CD4-positive, CD25-positive, alpha-beta regulatory T cell (primary cell): ENCODE measurements around the gene TACR1. TPM values are rescaled to one million over a fixed set of nuclear protein-coding genes. Genes with fewer than 3 reads are reported as not detected.

Source experiments
- ATAC-seq, 2 donors: fragments of 150-1000 bp; cut with Tn5 transposase; one replicate each; pipeline ENCODE4 v1.10.0; 2021; ENCODE audit warnings: low read depth in 2 of 2, moderate number of reproducible peaks in 2 of 2, moderate library complexity in 1 of 2
- DNase-seq, 3 donors: peaks; one replicate each; pipeline versions ENCODE4 v3.0.0 to v3.0.0-alpha.2; 2012 to 2022; ENCODE audit warnings: mixed read lengths in 1 of 3
- H3K27ac ChIP-seq: one replicate; pipeline ENCODE4 v1.7.0; 2013; ENCODE audit warnings: mild to moderate bottlenecking, low read length; ENCODE audit not compliant: insufficient read depth, poor library complexity, severe bottlenecking
- H3K27me3 ChIP-seq: one replicate; pipeline ENCODE4 v1.7.0; 2013; ENCODE audit warnings: low read length; ENCODE audit not compliant: control insufficient read depth, insufficient read depth
- H3K36me3 ChIP-seq: one replicate; pipeline ENCODE4 v1.7.0; 2013; ENCODE audit warnings: mild to moderate bottlenecking, low read length, moderate library complexity; ENCODE audit not compliant: control insufficient read depth, insufficient read depth
- H3K4me1 ChIP-seq: 2 replicates; pipeline ENCODE4 v1.7.0; 2013; ENCODE audit warnings: mild to moderate bottlenecking, low read length; ENCODE audit not compliant: insufficient read depth, control insufficient read depth, poor library complexity, severe bottlenecking
- H3K4me3 ChIP-seq: one replicate; pipeline ENCODE4 v1.7.0; 2013; ENCODE audit warnings: low read depth, mild to moderate bottlenecking, low read length, moderate library complexity
- H3K9me3 ChIP-seq, 2 experiments: 1 replicate in 1 of 2; 2 replicates in 1 of 2; pipeline ENCODE4 v1.7.0; 2013; ENCODE audit warnings: low read length in 2 of 2, mild to moderate bottlenecking in 1 of 2, moderate library complexity in 1 of 2; ENCODE audit not compliant: control insufficient read depth in 2 of 2
- H3K27ac Mint-ChIP-seq, 3 donors: one replicate each; pipeline ENCODE4 v1.8.0; 2020 to 2022; ENCODE audit warnings: mild to moderate bottlenecking in 3 of 3, mixed read lengths in 3 of 3, moderate library complexity in 2 of 3
- H3K27me3 Mint-ChIP-seq: one replicate; pipeline ENCODE4 v1.8.0; 2022; ENCODE audit warnings: mild to moderate bottlenecking, mixed read lengths
- H3K36me3 Mint-ChIP-seq: one replicate; pipeline ENCODE4 v1.8.0; 2020; ENCODE audit warnings: mixed read lengths
- H3K4me1 Mint-ChIP-seq, 4 donors: one replicate each; pipeline ENCODE4 v1.8.0; 2020 to 2022; ENCODE audit warnings: mixed read lengths in 4 of 4, mild to moderate bottlenecking in 1 of 4
- H3K4me3 Mint-ChIP-seq, 4 donors: one replicate each; pipeline ENCODE4 v1.8.0; 2020 to 2022; ENCODE audit warnings: mild to moderate bottlenecking in 4 of 4, mixed read lengths in 4 of 4, moderate library complexity in 3 of 4
- H3K9me3 Mint-ChIP-seq, 7 donors: one replicate each; pipeline ENCODE4 v1.8.0; 2020 to 2022; ENCODE audit warnings: mixed read lengths in 7 of 7, mild to moderate bottlenecking in 3 of 7, moderate library complexity in 2 of 7
- polyA plus RNA-seq, 4 donors: library from polyadenylated mRNA; unstranded; fragments of 300-500 nt; fragmentation: Illumina TruSeq; gene quantifications; one replicate each; pipeline ENCODE4 v1.2.3, GENCODE V29; 2021
- total RNA-seq: library from RNA; stranded (reverse); gene quantifications from one replicate; pipeline ENCODE4 v1.2.3, GENCODE V29; 2022

TACR1 gene
- total and polyA plus RNA-seq, 5 donors from 2014 or later = 0.09 TPM; not detected in 4

DNA sequence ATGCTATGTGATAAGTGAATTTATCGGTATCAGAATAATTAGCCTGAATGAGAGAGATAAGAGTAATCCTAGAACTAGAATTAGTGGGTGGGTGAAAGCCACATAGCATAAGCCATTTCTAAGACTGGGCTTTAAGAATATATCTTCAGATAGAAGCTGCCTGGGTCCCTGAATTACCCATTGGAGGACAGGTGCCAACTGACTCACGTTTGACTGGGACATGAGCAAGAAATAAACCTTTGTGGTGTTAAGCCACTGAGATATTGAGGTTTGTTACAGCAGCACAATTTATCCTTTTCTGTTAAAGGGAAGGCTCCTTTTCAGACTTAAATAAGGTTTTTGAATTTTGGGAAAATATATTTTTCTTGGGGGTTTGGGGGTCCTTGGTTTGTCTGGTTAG lies 145.0 kb downstream of the TACR1 start:
- Histone ChIP-seq H3K4me1 (no peaks in the 10 kb centered on the region), H3K27me3 (no peaks in the 10 kb centered on the region), H3K4me3 (no peak overlapping the region), H3K9me3 (no peaks in the 10 kb centered on the region), H3K27ac (no peak overlapping the region), H3K36me3 (no peaks in the 10 kb centered on the region)
- Mint-ChIP-seq H3K4me3 (no peak overlapping the region), H3K36me3 (peaks cover 9% of the 10 kb centered on the region), H3K27me3 (no peaks in the 10 kb centered on the region), H3K9me3 (no peaks in the 10 kb centered on the region), H3K27ac (no peak overlapping the region), H3K4me1 (no peaks in the 10 kb centered on the region)
- no peak for ATAC-seq
- DNase-seq = no peak

DNA sequence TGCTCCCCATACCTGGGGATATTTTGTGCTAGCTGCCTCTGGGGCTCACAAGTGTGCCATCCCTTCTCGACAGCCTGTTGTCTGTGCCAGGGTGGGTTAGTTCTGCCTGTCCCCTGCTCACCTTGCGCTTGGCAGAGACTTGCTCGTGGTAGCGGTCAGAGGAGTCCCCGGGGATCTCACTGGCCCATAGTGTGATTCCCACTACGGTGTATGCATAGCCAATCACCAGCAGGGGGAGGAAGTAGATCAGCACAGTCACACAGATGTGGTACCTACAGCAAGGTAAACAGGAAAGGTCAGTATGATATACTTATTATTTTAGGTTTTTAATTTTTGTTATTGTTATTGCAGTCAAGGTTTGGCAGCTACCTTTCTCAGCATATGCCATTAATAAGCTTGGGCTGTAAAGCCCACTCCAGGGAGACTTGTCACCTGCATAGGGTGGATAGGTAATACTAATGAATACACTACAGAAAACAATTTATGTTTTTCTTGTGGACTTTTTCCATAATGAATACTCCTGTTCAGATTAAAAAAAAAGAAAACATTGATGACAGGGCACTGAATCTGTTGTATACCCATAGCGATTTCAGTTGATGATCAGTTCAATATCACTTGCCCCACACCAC lies 145.7 kb downstream of the TACR1 start:
- Mint-ChIP-seq H3K4me3 (no peak overlapping the region), H3K9me3 (no peaks in the 10 kb centered on the region), H3K4me1 (no peaks in the 10 kb centered on the region), H3K27ac (no peak overlapping the region), H3K36me3 (peaks cover 12% of the 10 kb centered on the region), H3K27me3 (no peaks in the 10 kb centered on the region)
- no peak overlapping the region for H3K27ac ChIP-seq
- DNase-seq = peak in 1 of 3 donors; percentile 1
- no peak for ATAC-seq
- H3K4me1 ChIP-seq = no peaks in the 10 kb centered on the region
- H3K27me3 ChIP-seq = no peaks in the 10 kb centered on the region
- H3K4me3 ChIP-seq = no peak overlapping the region
- H3K9me3 ChIP-seq = no peaks in the 10 kb centered on the region
- no peaks in the 10 kb centered on the region for H3K36me3 ChIP-seq

DNA sequence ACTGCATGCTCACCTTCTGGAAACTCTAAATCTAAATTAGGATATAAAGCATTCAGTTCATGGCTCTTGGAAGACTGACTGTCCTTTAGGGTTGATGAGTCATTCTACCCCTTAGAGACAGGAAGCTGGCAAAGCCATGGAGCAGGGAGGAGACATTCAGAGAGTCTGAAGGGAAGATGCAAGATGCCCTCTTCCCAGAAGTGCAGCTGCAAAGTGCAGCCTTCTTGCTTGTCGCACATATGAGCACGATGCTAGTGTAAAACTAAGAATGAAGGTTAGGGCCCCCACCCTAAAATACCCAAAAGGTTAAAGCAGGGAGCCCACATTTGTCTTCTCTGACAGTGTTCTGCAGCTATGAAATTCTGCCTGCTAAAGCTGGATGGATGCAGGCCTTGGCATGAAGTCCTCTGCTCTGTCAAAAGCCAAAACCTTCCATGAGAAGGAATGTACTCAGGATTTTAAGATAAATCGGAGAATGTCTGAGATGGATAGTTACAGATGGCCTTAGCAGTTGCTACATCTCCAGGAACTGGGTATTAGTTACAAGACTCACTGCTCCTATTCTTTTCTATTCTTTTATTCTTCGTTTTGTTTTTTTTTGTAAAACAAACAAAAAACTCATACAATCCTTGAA lies 151.2 kb downstream of the TACR1 start:
- Mint-ChIP-seq H3K36me3 (peaks cover 17% of the 10 kb centered on the region), H3K4me1 (no peaks in the 10 kb centered on the region), H3K27ac (no peak overlapping the region), H3K27me3 (no peaks in the 10 kb centered on the region), H3K4me3 (no peak overlapping the region), H3K9me3 (peaks cover 0 to 2% (median 0%) of the 10 kb centered on the region in 7 donors)
- DNase-seq (no peak), ATAC-seq (no peak)
- no peaks in the 10 kb centered on the region for H3K27me3 ChIP-seq
- no peaks in the 10 kb centered on the region for H3K36me3 ChIP-seq
- no peaks in the 10 kb centered on the region for H3K4me1 ChIP-seq
- no peak overlapping the region for H3K27ac ChIP-seq
- H3K9me3 ChIP-seq = no peaks in the 10 kb centered on the region
- no peak overlapping the region for H3K4me3 ChIP-seq

DNA sequence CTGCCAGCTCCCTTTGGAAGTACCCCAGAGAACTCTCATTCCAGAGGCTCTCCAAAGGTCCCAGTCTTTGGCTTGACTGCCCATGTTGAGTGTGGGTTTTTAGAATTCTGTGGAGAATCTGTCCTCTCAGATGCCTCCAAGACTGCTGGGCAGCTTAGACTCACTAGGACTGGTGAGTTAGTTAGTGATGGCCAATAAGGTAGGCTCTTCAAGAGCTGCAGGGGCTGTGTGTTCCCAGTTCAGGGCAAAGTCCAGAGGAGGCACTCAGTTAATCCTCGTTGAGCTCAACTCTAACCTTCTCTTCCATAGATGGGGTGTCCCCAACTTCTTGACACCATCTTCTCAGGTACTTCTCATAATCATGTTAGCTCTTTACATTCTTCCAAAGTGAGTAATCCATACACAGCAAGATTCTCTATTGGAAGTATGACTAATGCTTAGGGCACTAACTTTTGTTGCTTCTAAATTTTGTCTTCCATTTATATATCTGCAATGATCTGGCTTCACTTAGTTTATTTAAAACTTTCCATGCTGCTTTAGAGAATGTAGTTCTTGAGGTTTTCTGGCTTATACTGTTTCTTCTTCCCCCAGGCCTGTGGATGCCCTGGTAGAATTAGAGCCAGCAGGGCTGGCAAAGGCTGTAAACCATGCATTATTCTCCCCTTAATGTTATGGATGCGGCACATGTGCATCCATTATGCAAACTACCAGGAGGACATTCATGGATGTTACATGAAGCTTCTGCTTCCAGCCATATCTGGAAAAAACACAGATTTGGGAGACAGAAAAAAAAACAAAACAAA lies 151.9 kb downstream of the TACR1 start:
- Mint-ChIP-seq H3K36me3 (peaks cover 20% of the 10 kb centered on the region), H3K4me3 (no peak overlapping the region), H3K27me3 (no peaks in the 10 kb centered on the region), H3K4me1 (no peaks in the 10 kb centered on the region), H3K27ac (no peak overlapping the region), H3K9me3 (peaks cover 0 to 2% (median 0%) of the 10 kb centered on the region in 7 donors)
- Histone ChIP-seq H3K4me1 (no peaks in the 10 kb centered on the region), H3K4me3 (no peak overlapping the region), H3K27me3 (no peaks in the 10 kb centered on the region), H3K9me3 (no peaks in the 10 kb centered on the region), H3K27ac (no peak overlapping the region), H3K36me3 (no peaks in the 10 kb centered on the region)
- DNase-seq = no peak
- ATAC-seq = no peak

DNA sequence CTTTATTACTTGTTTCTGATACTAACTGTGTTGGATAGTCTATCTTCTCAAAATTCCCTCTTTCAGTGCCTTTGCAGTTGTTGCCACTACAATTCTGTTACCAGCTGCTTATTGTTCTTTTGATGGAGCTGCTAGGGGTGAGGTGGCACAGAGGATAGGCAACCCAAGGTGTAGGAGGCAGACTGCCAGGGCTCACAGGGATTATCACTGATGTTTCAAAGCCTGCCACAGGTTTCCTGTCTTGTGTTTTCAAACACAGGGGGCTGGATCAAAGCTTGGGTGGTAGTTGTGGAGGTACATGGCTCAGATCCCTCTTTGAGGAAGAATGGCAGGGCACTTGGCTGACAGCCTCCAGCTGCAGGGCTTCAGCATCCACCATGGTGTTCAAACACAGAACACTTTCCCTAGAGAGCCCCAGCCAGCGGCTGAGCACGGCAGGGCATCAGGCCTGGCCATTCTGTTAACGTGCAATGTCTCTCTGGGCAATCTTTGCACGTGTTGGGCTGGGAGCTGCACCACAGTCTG lies 153.7 kb downstream of the TACR1 start:
- H3K9me3 Mint-ChIP-seq = peaks cover 0 to 2% (median 0%) of the 10 kb centered on the region in 7 donors
- DNase-seq (no peak), ATAC-seq (no peak)
- no peaks in the 10 kb centered on the region for H3K27me3 Mint-ChIP-seq
- no peaks in the 10 kb centered on the region for H3K27me3 ChIP-seq
- H3K4me1 ChIP-seq = no peaks in the 10 kb centered on the region
- H3K36me3 ChIP-seq = no peaks in the 10 kb centered on the region
- H3K27ac Mint-ChIP-seq = no peak overlapping the region
- H3K36me3 Mint-ChIP-seq = peaks cover 16% of the 10 kb centered on the region
- no peaks in the 10 kb centered on the region for H3K4me1 Mint-ChIP-seq
- H3K27ac ChIP-seq = no peak overlapping the region
- no peak overlapping the region for H3K4me3 Mint-ChIP-seq
- H3K4me3 ChIP-seq = no peak overlapping the region
- H3K9me3 ChIP-seq = no peaks in the 10 kb centered on the region

DNA sequence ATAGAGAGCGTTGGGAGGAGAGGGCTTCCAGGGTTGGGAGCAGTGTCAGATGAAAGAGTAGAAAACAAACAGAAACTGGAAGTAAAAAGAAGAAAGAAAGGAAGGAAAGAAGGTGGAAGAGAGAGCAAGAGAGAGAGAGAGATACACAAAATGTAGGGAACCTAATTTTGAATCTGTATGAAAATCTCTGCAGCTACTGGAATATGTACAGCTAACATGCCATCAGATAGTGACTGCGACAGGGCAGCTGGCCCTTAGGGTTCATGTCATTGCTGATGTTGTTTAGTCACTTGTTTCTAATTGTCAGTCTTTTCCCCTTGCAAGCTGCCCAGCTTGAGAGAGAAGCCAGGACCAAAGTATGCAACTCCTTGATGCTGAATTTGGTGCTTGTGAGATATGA lies 155.0 kb downstream of the TACR1 start:
- Mint-ChIP-seq H3K4me1 (no peaks in the 10 kb centered on the region), H3K27me3 (no peaks in the 10 kb centered on the region), H3K4me3 (no peak overlapping the region), H3K9me3 (peaks cover 0 to 2% (median 0%) of the 10 kb centered on the region in 7 donors), H3K36me3 (peaks cover 15% of the 10 kb centered on the region), H3K27ac (no peak overlapping the region)
- no peak for DNase-seq
- H3K27ac ChIP-seq = no peak overlapping the region
- no peaks in the 10 kb centered on the region for H3K27me3 ChIP-seq
- no peaks in the 10 kb centered on the region for H3K4me1 ChIP-seq
- H3K4me3 ChIP-seq = no peak overlapping the region
- no peak for ATAC-seq
- no peaks in the 10 kb centered on the region for H3K9me3 ChIP-seq
- H3K36me3 ChIP-seq = no peaks in the 10 kb centered on the region

DNA sequence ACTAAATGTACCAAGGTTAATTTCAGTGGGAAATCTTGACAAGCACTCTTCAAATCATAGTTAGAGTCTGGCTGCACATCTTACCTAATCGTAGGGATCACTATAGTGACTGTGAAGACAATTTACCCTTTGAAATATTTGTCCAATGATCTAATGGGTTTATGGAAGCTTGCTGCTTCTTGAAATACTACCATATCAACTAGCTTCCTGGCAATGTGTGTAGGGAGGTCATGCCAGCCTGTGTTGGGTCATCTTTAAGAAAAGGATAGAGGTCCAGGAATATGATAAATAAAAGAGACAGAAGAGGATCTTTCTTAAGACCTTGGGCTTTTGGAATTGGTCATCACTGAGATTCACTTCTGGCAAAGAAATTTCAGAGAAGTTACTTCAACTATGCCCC lies 156.5 kb downstream of the TACR1 start:
- Mint-ChIP-seq H3K9me3 (peaks cover 0 to 2% (median 0%) of the 10 kb centered on the region in 7 donors), H3K27me3 (no peaks in the 10 kb centered on the region), H3K27ac (peak overlapping the region in 1 of 3 donors; percentile 65), H3K4me3 (no peak overlapping the region), H3K4me1 (no peaks in the 10 kb centered on the region), H3K36me3 (peaks cover 13% of the 10 kb centered on the region)
- Histone ChIP-seq H3K27ac (no peak overlapping the region), H3K4me3 (no peak overlapping the region), H3K9me3 (no peaks in the 10 kb centered on the region), H3K27me3 (no peaks in the 10 kb centered on the region), H3K36me3 (no peaks in the 10 kb centered on the region), H3K4me1 (no peaks in the 10 kb centered on the region)
- no peak for DNase-seq
- no peak for ATAC-seq
